Lower leg skin (tissue), 3 donors: Measurements from ENCODE around the gene SMCO2.

Source experiments
- POLR2A ChIP-seq, 2 donors: fragments of 450-650 bp; IDR thresholded peaks; one replicate each; pipeline ENCODE4 v1.6.1; 2016 to 2017; ENCODE audit warnings: antibody characterized with exemption in 2 of 2, mild to moderate bottlenecking in 1 of 2, moderate library complexity in 1 of 2
- TF ChIP-seq, protein P1 (sequence below), 3 donors: fragments of 450-650 bp; IDR thresholded peaks; one replicate each; pipeline ENCODE4 v1.5.1; 2016; ENCODE audit warnings: antibody characterized with exemption in 3 of 3, mild to moderate bottlenecking in 3 of 3, moderate library complexity in 2 of 3

DNA sequence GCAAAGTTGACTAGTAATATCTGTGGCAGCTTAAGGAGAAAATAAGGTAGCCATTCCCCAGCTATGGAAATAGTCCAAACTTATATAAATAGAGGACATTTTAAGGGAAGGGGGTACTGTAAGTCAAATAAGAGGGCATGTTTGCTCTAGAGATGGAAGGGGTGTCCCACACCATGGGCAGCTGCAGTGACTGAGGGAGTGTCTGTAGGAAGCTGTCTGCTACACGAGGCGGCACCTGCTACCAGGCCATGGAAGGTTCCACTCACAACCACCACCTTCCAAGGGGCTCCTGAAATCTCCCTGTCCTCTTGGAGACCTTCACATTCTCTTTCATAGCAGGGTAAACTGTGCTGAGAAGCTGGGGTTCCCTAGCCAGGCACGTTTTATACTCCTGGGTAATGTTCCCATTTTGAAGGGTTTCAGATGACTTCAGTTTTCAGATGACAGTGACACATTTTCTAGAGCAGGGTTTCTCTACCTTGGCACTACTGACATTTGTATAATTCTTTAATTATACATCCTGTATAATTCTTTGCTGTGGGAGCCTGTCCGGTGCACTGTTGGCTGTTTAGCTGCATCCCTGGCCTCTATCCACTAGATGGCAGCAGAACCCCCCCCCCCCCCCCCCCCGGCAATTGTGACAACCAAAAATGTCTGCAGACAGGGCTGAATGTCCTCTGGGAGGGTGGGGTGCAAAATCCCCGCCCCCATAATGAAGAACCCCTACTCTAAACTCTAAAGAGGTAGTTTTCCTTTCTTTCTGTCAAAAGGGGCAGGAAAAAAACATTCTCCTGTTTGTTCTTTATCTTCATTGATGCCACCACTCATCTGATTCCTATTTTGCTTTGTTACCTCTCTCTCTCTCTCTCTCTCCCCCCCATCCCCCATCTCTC is 11.6 kb upstream of the SMCO2 start:
- TF ChIP-seq, protein P1, sequence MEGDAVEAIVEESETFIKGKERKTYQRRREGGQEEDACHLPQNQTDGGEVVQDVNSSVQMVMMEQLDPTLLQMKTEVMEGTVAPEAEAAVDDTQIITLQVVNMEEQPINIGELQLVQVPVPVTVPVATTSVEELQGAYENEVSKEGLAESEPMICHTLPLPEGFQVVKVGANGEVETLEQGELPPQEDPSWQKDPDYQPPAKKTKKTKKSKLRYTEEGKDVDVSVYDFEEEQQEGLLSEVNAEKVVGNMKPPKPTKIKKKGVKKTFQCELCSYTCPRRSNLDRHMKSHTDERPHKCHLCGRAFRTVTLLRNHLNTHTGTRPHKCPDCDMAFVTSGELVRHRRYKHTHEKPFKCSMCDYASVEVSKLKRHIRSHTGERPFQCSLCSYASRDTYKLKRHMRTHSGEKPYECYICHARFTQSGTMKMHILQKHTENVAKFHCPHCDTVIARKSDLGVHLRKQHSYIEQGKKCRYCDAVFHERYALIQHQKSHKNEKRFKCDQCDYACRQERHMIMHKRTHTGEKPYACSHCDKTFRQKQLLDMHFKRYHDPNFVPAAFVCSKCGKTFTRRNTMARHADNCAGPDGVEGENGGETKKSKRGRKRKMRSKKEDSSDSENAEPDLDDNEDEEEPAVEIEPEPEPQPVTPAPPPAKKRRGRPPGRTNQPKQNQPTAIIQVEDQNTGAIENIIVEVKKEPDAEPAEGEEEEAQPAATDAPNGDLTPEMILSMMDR (IDR thresholded peaks at IDR 0.05), result no peak
- no peak for TF ChIP-seq POLR2A (IDR thresholded peaks at IDR 0.05)
